ENCODE data around the gene IL16. TPM values are rescaled to one million over a fixed set of nuclear protein-coding genes. Genes with fewer than 3 reads are reported as not detected.

The IL16 gene
- total RNA-seq, 1 donor: 89.8 TPM

DNA sequence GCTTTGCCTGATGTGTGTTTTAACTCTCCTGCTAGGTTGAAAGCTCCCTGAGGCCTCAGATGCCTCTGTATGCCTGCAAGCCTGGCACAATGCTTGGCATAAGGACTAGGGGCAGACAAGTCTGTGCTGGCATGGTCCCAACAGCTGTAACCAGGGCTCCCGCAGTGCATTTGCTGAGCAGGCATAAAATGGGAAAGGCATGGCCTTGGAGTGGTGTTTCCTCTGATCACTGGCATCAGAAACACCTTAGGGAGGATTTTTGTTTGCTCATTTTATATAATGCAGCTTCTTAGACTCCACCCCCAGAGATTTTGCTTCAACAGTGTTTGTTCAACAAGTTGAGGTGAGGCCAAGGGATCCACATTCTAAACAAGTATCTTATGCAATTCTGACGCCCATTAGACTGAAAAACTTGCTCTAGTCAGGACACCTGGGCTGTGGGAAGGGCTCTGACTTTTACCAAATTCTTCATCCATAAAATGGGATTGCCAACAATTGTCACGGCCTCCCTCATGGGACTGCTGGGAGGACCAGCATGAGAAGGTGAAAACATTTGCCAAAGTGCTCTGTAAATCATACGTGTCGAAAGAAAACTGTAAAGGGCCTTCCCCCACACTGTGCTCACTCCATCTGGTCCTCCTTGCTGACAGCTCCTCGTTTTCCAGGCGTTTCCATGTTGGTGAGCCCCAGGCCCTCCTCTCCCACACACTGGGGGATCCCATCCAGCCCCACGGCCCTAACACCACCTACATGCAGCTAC lies 84.2 kb downstream of the IL16 start:
- no peak overlapping the region for H3K4me3 ChIP-seq (ENCODE audit: low read length)
- no peaks in the 10 kb centered on the region for H3K27me3 ChIP-seq (ENCODE audit: insufficient read depth, low read length)
- peaks cover 21% of the 10 kb centered on the region for H3K4me1 ChIP-seq (ENCODE audit: insufficient read depth, low read length)
- peaks cover 7% of the 10 kb centered on the region for H3K9me3 ChIP-seq (ENCODE audit: low read depth, low read length)

DNA sequence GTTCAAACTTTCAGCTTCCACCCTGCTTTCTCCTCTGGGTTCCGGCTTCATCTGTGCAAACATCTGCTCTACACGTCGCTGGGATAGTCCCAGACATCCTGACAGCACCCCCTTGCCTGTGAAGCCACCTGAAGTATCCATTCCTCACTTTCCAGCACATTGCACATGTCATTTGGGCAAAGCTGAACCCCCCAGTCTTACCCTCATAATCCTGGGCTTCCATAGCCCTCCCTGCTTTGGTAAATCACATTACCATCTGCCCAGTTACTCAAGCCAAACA lies 84.7 kb downstream of the IL16 start:
- Histone ChIP-seq H3K27me3 (ENCODE audit: insufficient read depth, low read length) (no peaks in the 10 kb centered on the region), H3K9me3 (ENCODE audit: low read depth, low read length) (peaks cover 7% of the 10 kb centered on the region), H3K4me1 (ENCODE audit: insufficient read depth, low read length) (peaks cover 26% of the 10 kb centered on the region), H3K4me3 (ENCODE audit: low read length) (no peak overlapping the region)

DNA sequence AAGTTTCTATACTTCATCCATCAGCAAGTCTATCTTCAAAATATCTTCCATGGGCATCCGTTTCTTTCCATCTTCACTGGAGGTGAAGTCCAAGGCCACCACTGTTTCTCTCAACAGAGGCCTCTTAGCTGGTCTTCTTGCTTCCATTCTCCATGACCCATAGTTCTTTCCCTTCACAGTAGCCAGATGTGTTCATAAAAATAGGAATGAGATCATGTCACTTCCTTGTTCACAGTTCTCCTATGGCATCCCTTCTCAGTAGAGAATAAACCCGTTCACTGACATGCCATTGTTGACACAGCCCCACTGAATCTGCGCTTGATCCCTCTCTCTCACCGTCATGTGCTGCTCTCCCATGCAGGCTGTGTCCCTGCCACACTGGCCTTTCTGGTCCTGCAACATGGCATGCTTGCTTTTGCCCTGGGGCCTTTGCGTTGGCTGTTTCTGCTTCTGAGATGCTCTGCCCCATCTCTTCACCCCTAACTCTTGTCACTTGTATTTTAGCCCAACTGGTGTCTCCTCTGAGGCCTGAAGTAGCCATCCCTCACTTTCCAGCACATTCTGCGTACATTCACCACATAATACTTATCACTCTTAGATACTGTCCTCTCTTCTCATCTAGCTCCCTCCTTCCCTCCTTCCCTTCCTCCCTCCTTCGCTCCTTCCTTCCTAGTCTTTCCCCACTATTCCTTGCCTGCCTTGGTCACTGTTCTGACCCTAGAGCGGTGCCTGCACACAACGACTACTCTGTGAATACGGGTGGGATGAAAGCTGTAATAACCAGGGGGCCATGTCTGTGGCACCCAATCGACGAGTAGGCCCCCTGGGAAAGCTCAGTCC lies 85.3 kb downstream of the IL16 start:
- H3K4me1 ChIP-seq (ENCODE audit: insufficient read depth, low read length): peaks cover 32% of the 10 kb centered on the region
- H3K4me3 ChIP-seq (ENCODE audit: low read length): no peak overlapping the region
- H3K27me3 ChIP-seq (ENCODE audit: insufficient read depth, low read length): no peaks in the 10 kb centered on the region
- H3K9me3 ChIP-seq (ENCODE audit: low read depth, low read length): peaks cover 4% of the 10 kb centered on the region

DNA sequence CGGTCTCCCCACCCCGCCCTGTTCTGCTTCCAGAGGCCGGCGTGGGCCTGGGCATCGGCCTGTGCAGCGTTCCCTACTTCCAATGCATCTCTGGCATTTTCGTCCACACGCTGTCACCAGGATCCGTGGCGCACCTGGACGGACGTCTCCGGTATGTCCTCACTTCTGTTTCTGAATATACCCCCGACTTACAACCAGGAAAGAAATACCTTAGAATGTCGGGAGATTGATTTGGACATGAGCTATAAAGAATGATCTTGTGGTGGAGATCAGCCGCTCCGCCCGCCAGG lies 85.9 kb downstream of the IL16 start:
- Histone ChIP-seq H3K4me3 (ENCODE audit: low read length) (no peak overlapping the region), H3K27me3 (ENCODE audit: insufficient read depth, low read length) (no peaks in the 10 kb centered on the region), H3K4me1 (ENCODE audit: insufficient read depth, low read length) (peaks cover 38% of the 10 kb centered on the region), H3K9me3 (ENCODE audit: low read depth, low read length) (no peaks in the 10 kb centered on the region)

DNA sequence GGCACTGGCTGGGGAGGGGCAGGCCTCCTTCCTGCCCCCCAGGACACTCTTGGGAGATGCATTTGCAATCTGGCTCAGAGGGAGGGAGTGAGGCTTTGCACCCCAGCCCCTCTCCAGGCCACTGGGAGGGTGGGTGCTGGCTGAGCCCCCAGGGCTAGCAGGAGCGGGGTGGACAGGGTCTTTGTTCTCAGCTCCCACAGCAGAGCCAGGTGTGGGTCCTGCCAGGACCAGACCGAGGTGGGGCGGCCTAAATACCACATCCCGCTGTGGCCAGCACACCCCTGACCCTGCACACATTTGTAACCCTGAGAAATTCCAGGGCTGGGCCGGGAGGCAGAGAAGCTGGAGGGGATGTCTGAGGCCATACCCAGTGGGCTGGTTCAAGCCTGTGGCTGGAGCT lies 86.2 kb downstream of the IL16 start:
- H3K9me3 ChIP-seq (ENCODE audit: low read depth, low read length): no peaks in the 10 kb centered on the region
- no peaks in the 10 kb centered on the region for H3K27me3 ChIP-seq (ENCODE audit: insufficient read depth, low read length)
- no peak overlapping the region for H3K4me3 ChIP-seq (ENCODE audit: low read length)
- peaks cover 42% of the 10 kb centered on the region for H3K4me1 ChIP-seq (ENCODE audit: insufficient read depth, low read length)

DNA sequence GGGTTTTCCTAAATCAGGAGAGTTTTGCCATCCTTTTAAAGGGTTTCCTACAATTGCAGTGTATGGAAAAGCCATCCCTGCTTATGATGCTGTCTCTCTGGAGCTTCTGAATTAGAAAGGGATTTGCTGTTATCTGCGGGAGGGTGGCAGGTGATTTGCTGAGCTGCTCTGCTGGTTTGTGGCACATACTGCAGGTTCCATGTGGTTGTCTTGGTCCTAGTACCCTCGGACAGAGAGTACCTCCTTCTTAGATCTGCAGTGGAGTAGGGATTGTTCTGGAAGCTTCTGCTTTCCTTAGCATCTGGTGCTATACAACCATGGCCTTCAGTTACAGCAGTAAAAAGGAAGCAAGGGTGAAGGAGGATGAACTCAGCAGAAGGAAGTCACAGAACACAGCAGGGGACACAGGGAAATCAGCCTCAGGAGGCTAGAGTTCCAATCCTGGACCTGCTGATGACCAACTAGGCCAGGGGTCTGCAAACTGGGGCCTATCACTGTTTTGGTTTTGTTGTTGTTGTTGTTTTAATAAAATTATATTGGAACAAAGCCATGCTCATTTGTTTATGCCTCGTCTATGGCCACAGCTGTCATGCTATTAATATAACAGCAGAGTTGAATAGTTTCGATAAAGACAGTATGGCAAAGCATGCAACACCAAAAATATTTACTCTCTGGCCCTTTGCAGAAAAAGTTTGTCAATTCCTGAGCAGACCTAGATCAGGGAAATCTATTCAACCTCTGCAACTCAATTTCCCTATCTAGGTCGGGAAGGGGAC lies 87.8 kb downstream of the IL16 start:
- Histone ChIP-seq H3K4me3 (ENCODE audit: low read length) (no peak overlapping the region), H3K4me1 (ENCODE audit: insufficient read depth, low read length) (peaks cover 54% of the 10 kb centered on the region), H3K27me3 (ENCODE audit: insufficient read depth, low read length) (no peaks in the 10 kb centered on the region), H3K9me3 (ENCODE audit: low read depth, low read length) (no peaks in the 10 kb centered on the region)

DNA sequence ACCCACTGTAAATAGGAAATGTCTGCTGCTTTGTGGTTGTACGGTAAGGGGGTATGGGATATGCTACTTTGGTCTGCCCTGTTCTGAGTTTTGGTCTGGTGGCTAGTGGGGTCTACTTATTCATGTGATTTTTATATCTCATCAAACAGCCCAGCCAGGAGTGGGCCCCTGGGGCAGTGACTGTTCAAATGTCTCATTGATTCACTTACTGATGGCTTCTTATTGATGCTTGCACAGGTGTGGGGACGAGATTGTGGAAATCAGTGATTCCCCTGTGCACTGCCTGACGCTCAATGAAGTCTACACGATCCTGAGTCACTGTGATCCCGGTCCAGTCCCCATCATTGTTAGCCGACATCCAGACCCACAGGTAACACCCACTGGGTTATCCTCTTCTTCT lies 88.8 kb downstream of the IL16 start:
- H3K9me3 ChIP-seq (ENCODE audit: low read depth, low read length): no peaks in the 10 kb centered on the region
- H3K27me3 ChIP-seq (ENCODE audit: insufficient read depth, low read length): no peaks in the 10 kb centered on the region
- peaks cover 59% of the 10 kb centered on the region for H3K4me1 ChIP-seq (ENCODE audit: insufficient read depth, low read length)
- H3K4me3 ChIP-seq (ENCODE audit: low read length): no peak overlapping the region

DNA sequence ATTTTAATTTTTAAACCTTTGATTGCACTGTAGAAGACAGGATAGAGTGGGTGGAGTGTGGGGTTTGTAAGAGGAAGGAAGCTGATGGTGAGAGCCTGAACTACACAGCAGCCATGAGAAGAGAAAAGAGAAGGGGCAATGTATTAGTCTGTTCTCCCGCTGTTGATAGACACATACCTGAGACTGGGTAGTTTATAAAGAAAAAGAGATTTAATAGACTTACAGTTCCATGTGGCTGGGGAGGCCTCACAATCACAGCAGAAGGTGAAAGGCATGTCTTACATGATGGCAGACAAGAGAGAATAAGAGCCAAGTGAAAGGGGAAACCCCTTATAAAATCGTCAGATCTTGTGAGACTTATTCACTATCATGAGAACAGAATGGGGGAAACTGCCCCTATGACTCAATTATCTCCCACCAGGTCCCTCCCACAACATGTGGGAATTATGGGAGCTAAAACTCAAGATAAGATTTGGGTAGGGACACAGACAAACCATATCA lies 90.0 kb downstream of the IL16 start:
- no peak overlapping the region for H3K4me3 ChIP-seq (ENCODE audit: low read length)
- peaks cover 72% of the 10 kb centered on the region for H3K4me1 ChIP-seq (ENCODE audit: insufficient read depth, low read length)
- H3K9me3 ChIP-seq (ENCODE audit: low read depth, low read length): no peaks in the 10 kb centered on the region
- no peaks in the 10 kb centered on the region for H3K27me3 ChIP-seq (ENCODE audit: insufficient read depth, low read length)

DNA sequence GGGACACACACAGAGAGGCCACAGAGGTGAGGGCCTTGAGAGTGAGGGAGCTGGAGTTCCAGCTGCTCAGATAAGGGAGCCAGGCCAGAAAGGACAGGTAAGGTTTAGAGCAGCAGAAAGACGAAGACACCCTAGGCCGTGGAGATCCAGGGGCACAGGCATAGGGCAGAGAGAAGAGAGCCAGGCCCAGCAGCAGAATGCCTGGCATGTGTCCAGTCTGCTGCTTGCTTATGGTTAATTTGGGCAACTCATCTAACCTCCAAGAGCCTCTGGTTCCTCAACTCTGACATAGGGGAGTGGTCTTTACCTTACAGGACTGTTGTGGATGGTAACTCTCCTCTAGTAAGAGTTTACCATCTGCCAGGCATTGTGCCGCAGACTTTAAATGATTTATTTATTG lies 91.4 kb downstream of the IL16 start:
- peaks cover 85% of the 10 kb centered on the region for H3K4me1 ChIP-seq (ENCODE audit: insufficient read depth, low read length)
- no peaks in the 10 kb centered on the region for H3K9me3 ChIP-seq (ENCODE audit: low read depth, low read length)
- no peaks in the 10 kb centered on the region for H3K27me3 ChIP-seq (ENCODE audit: insufficient read depth, low read length)
- H3K4me3 ChIP-seq (ENCODE audit: low read length): no peak overlapping the region

DNA sequence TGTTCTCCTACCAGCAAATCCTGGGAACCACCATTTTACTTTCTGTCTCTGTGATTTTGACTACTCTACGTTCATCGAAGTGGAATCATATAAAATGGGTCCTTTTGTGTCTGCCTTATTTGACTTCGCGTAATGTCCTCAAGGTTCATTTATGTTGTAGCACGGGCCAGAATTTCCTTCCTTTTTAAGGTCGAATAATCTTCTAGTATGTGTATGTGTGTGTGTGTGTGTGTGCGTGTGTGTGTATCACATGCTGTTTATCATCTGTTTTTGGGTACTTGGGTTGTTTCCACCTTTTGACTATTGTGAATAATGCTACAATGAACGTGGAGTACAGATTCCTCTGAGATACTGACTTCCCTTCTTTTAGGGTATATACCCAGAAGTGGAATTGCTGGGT lies 91.9 kb downstream of the IL16 start:
- Histone ChIP-seq H3K4me3 (ENCODE audit: low read length) (no peak overlapping the region), H3K9me3 (ENCODE audit: low read depth, low read length) (no peaks in the 10 kb centered on the region), H3K27me3 (ENCODE audit: insufficient read depth, low read length) (no peaks in the 10 kb centered on the region), H3K4me1 (ENCODE audit: insufficient read depth, low read length) (peaks cover 91% of the 10 kb centered on the region)

DNA sequence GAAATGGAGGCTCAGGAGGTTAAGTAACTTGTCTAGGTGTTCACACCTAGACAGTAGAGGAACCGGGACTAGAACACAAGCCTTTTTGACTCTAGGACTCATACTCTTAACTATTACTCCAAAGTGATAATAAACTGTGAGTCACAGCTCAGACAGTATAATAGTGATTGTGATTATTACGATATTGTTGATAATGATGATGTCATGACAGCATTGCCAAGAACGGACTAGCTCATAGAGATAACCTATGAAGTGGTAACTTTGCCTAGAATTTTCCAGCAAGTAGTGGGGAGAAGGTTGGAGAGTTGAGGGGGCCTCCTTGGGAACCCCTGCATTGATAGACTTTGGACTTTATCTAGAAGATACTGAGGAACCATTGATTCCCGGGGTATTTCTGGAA lies 93.2 kb downstream of the IL16 start:
- Histone ChIP-seq H3K4me3 (ENCODE audit: low read length) (no peak overlapping the region), H3K4me1 (ENCODE audit: insufficient read depth, low read length) (peaks cover 92% of the 10 kb centered on the region), H3K9me3 (ENCODE audit: low read depth, low read length) (no peaks in the 10 kb centered on the region), H3K27me3 (ENCODE audit: insufficient read depth, low read length) (no peaks in the 10 kb centered on the region)

DNA sequence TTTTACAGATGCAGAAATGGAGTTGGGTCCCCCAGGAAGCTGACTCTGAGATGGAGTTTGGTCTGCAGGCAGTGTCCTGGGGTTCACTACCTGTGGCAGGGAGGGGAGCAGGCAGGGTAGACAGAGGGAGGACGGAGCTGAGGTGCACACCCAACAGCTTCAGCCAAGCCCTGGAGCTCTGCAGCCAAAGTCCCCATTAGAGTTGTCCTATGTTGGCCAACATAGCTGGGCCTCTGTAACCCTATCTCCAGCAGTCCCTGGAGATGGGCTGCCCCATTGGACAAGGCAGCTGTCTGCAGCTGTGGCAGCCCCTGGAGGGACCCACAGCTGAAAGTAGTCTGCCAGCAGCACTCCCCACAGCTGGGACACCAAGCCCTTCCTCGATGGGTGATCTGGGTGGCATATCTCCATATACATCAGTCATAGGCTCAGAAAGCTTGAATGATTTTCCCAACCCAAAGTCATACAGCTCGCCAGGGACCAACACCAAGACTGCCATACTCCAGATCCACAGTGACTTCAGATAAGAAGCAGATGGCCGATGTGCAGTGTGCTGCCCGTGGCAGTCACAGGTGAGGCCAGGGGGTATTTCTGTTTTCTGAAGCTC lies 95.3 kb downstream of the IL16 start:
- Histone ChIP-seq H3K4me3 (ENCODE audit: low read length) (no peak overlapping the region), H3K9me3 (ENCODE audit: low read depth, low read length) (no peaks in the 10 kb centered on the region), H3K27me3 (ENCODE audit: insufficient read depth, low read length) (no peaks in the 10 kb centered on the region), H3K4me1 (ENCODE audit: insufficient read depth, low read length) (peaks cover 89% of the 10 kb centered on the region)

DNA sequence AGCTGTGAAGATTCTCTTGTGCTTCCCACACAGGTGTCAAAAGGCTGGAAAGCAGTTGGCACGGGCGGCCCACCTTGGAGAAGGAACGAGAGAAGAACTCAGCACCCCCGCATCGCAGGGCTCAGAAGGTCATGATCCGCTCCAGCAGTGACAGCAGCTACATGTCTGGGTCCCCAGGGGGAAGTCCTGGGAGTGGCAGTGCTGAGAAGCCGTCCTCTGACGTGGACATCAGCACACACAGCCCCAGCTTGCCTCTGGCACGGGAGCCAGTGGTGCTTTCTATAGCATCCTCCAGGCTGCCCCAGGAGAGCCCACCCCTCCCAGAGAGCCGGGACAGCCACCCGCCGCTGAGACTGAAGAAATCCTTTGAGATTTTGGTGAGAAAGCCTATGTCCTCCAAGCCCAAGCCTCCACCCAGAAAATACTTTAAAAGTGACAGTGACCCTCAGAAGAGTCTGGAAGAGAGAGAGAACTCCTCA lies 95.9 kb downstream of the IL16 start:
- H3K4me1 ChIP-seq (ENCODE audit: insufficient read depth, low read length): peaks cover 83% of the 10 kb centered on the region
- H3K9me3 ChIP-seq (ENCODE audit: low read depth, low read length): no peaks in the 10 kb centered on the region
- peak overlapping the region; percentile 33 for H3K4me3 ChIP-seq (ENCODE audit: low read length)
- no peaks in the 10 kb centered on the region for H3K27me3 ChIP-seq (ENCODE audit: insufficient read depth, low read length)

DNA sequence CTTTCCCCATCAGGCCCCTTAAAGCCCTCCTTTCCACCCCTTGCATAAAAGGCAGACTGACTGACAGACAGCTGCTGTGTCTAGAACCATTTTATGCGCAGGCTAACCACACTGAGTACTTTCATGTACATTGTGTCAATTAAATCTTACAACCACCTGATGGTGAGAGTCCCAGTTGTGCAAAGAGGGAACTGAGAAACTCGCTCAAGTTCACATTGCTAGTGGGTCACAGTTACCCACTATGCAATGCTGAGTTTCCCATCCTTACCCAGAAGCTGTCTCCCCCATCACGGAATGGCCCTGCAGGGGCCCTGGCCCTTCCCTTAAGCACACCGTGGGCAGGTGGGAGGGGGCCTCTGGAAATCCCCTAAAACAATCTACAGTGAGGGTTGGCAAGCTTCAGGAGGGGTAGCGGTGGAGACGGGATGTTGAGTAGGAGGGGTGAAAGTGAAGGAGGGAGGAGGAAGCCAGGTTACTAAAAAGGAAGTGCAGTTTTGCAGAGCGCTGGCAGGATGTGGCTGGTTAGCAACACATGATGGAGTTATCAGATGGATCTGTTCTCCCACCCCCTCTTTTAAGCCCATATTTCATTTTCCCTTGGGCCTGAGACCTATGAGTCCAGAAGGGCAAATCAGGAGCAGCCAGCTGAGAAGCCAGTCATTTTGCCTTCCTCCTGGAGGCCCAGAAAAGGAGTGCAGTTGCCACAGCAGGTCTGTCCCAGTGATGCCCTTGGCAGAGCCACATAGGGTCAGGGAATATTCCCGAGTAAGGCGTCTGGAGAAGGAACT lies 97.2 kb downstream of the IL16 start:
- Histone ChIP-seq H3K27me3 (ENCODE audit: insufficient read depth, low read length) (no peaks in the 10 kb centered on the region), H3K4me1 (ENCODE audit: insufficient read depth, low read length) (peaks cover 83% of the 10 kb centered on the region), H3K4me3 (ENCODE audit: low read length) (peak overlapping the region; percentile 33), H3K9me3 (ENCODE audit: low read depth, low read length) (no peaks in the 10 kb centered on the region)
